Nephron (organoid): ENCODE data around the gene USP3.
A peak's percentile ranks its signal among the peaks of the same experiment; 100 is the strongest.
"Not testable (repeated sequence)": the region's sequence is repeated elsewhere in the genome, so short reads cannot be mapped to it uniquely, and the experiment has no call there.

Experiments used
- H3K27ac Mint-ChIP-seq, 3 experiments: 2 replicates each; pipeline ENCODE4 v1.8.0; 2020; ENCODE audit warnings: mixed read lengths in 3 of 3, mild to moderate bottlenecking in 2 of 3, moderate library complexity in 1 of 3
- H3K27me3 Mint-ChIP-seq: 2 replicates; pipeline ENCODE4 v1.8.0; 2021; ENCODE audit warnings: low read depth, mild to moderate bottlenecking, moderate library complexity, mixed read lengths
- H3K36me3 Mint-ChIP-seq: 2 replicates; pipeline ENCODE4 v1.8.0; 2020; ENCODE audit warnings: low read depth, mixed read lengths
- H3K4me1 Mint-ChIP-seq: 2 replicates; pipeline ENCODE4 v1.8.0; 2020; ENCODE audit warnings: mixed read lengths
- H3K4me3 Mint-ChIP-seq, 3 experiments: 2 replicates each; pipeline ENCODE4 v1.8.0; 2020; ENCODE audit warnings: mild to moderate bottlenecking in 3 of 3, mixed read lengths in 3 of 3, moderate library complexity in 2 of 3
- H3K9me3 Mint-ChIP-seq: 2 replicates; pipeline ENCODE4 v1.8.0; 2020; ENCODE audit warnings: mixed read lengths
- CTCF ChIP-seq, 3 experiments: fragments of 200-600 bp; sonication (generic); IDR thresholded peaks; one replicate each; pipeline ENCODE4 v1.5.0; 2021; ENCODE audit warnings: antibody characterized with exemption in 3 of 3; ENCODE audit not compliant: unreplicated experiment in 3 of 3

USP3 gene

GRCh38 chr15:63487076-63487757, 17.2 kb upstream of the USP3 start:
- peaks cover under 1% of the 10 kb centered on the region for H3K4me1 Mint-ChIP-seq
- H3K4me3 Mint-ChIP-seq, result peak overlapping the region in 1 of 3 experiments; percentile 60
- TF ChIP-seq CTCF (IDR thresholded peaks at IDR 0.05; ENCODE audit: unreplicated experiment in 3 of 3), result peak; percentile 84 to 87 (median 86)
- H3K36me3 Mint-ChIP-seq, result no peaks in the 10 kb centered on the region
- H3K27me3 Mint-ChIP-seq, result peaks cover 3% of the 10 kb centered on the region
- H3K9me3 Mint-ChIP-seq, result no peaks in the 10 kb centered on the region
- H3K27ac Mint-ChIP-seq, result peak overlapping the region in 1 of 3 experiments; percentile 60

GRCh38 chr15:63487758-63488397, 16.5 kb upstream of the USP3 start:
- not testable (repeated sequence) for H3K4me3 Mint-ChIP-seq, H3K27ac Mint-ChIP-seq, H3K4me1 Mint-ChIP-seq, H3K27me3 Mint-ChIP-seq, H3K36me3 Mint-ChIP-seq, H3K9me3 Mint-ChIP-seq

GRCh38 chr15:63488398-63488960, 15.9 kb upstream of the USP3 start:
- Mint-ChIP-seq H3K9me3 (no peaks in the 10 kb centered on the region), H3K4me1 (peaks cover 8% of the 10 kb centered on the region), H3K27ac (no peak overlapping the region), H3K36me3 (no peaks in the 10 kb centered on the region), H3K4me3 (no peak overlapping the region), H3K27me3 (peaks cover 3% of the 10 kb centered on the region)
- no peak for TF ChIP-seq CTCF (IDR thresholded peaks at IDR 0.05; ENCODE audit: unreplicated experiment in 3 of 3)

- H3K9me3 Mint-ChIP-seq, result no peaks in the 10 kb centered on the region
- H3K36me3 Mint-ChIP-seq, result no peaks in the 10 kb centered on the region
- no peak overlapping the region for H3K27ac Mint-ChIP-seq
- TF ChIP-seq CTCF (IDR thresholded peaks at IDR 0.05; ENCODE audit: unreplicated experiment in 3 of 3), result no peak
- H3K27me3 Mint-ChIP-seq, result peaks cover 3% of the 10 kb centered on the region
- H3K4me3 Mint-ChIP-seq, result no peak overlapping the region
- peaks cover 12% of the 10 kb centered on the region for H3K4me1 Mint-ChIP-seq
Observed at GRCh38 chr15:63489352-63489751, 15.0 kb upstream of the USP3 start.

GRCh38 chr15:63490345-63491034, 13.9 kb upstream of the USP3 start:
- Mint-ChIP-seq H3K4me3 (no peak overlapping the region), H3K36me3 (no peaks in the 10 kb centered on the region), H3K9me3 (no peaks in the 10 kb centered on the region), H3K27me3 (peaks cover 3% of the 10 kb centered on the region), H3K27ac (no peak overlapping the region), H3K4me1 (peaks cover 12% of the 10 kb centered on the region)
- no peak for TF ChIP-seq CTCF (IDR thresholded peaks at IDR 0.05; ENCODE audit: unreplicated experiment in 3 of 3)

GRCh38 chr15:63491116-63491827, 13.1 kb upstream of the USP3 start:
- TF ChIP-seq CTCF (IDR thresholded peaks at IDR 0.05; ENCODE audit: unreplicated experiment in 3 of 3), result no peak
- H3K4me1 Mint-ChIP-seq, result peaks cover 18% of the 10 kb centered on the region
- H3K27me3 Mint-ChIP-seq, result peaks cover 10% of the 10 kb centered on the region
- H3K36me3 Mint-ChIP-seq, result no peaks in the 10 kb centered on the region
- no peak overlapping the region for H3K27ac Mint-ChIP-seq
- no peaks in the 10 kb centered on the region for H3K9me3 Mint-ChIP-seq
- H3K4me3 Mint-ChIP-seq, result no peak overlapping the region
